Glutamatergic neuron (in vitro differentiated cells): ENCODE measurements around the gene HDAC4. TPM values are rescaled to one million over a fixed set of nuclear protein-coding genes. Genes with fewer than 3 reads are reported as not detected.

Experiments used
- DNase-seq: peaks from one replicate; pipeline ENCODE4 v3.0.0; 2022
- H3K27ac Mint-ChIP-seq: one replicate; pipeline ENCODE4 v1.8.0; 2020; ENCODE audit warnings: mild to moderate bottlenecking, mixed read lengths, inconsistent platforms; ENCODE audit not compliant: unreplicated experiment
- H3K27me3 Mint-ChIP-seq: one replicate; pipeline ENCODE4 v1.8.0; 2020; ENCODE audit warnings: mild to moderate bottlenecking, moderate library complexity, mixed read lengths, inconsistent platforms; ENCODE audit not compliant: unreplicated experiment
- H3K36me3 Mint-ChIP-seq: one replicate; pipeline ENCODE4 v1.8.0; 2020; ENCODE audit warnings: mild to moderate bottlenecking, mixed read lengths, inconsistent platforms; ENCODE audit not compliant: unreplicated experiment
- H3K4me1 Mint-ChIP-seq: one replicate; pipeline ENCODE4 v1.8.0; 2020; ENCODE audit warnings: mild to moderate bottlenecking, low read depth, mixed read lengths, inconsistent platforms; ENCODE audit not compliant: unreplicated experiment
- H3K4me3 Mint-ChIP-seq: one replicate; pipeline ENCODE4 v1.8.0; 2020; ENCODE audit warnings: mild to moderate bottlenecking, mixed read lengths, inconsistent platforms; ENCODE audit not compliant: unreplicated experiment
- H3K9me3 Mint-ChIP-seq: one replicate; pipeline ENCODE4 v1.8.0; 2020; ENCODE audit warnings: mild to moderate bottlenecking, moderate library complexity, mixed read lengths, inconsistent platforms; ENCODE audit not compliant: unreplicated experiment
- total RNA-seq: library from RNA; stranded (reverse); fragmentation: NEBNext Ultra II Directional; extraction: Animal tissue kit (Norgen Biotek cat#: 25700); gene quantifications from one replicate; pipeline ENCODE4 v1.2.1, GENCODE V29; 2021; ENCODE audit not compliant: unreplicated experiment
- TF ChIP-seq, protein P1 (sequence below): fragments of 200-600 bp; sonication (generic); IDR thresholded peaks from one replicate; pipeline ENCODE4 v1.5.0; 2021; ENCODE audit not compliant: partially characterized antibody, unreplicated experiment

Gene HDAC4
- total RNA-seq, 1 donor from 2014 or later = 90.6 TPM

DNA sequence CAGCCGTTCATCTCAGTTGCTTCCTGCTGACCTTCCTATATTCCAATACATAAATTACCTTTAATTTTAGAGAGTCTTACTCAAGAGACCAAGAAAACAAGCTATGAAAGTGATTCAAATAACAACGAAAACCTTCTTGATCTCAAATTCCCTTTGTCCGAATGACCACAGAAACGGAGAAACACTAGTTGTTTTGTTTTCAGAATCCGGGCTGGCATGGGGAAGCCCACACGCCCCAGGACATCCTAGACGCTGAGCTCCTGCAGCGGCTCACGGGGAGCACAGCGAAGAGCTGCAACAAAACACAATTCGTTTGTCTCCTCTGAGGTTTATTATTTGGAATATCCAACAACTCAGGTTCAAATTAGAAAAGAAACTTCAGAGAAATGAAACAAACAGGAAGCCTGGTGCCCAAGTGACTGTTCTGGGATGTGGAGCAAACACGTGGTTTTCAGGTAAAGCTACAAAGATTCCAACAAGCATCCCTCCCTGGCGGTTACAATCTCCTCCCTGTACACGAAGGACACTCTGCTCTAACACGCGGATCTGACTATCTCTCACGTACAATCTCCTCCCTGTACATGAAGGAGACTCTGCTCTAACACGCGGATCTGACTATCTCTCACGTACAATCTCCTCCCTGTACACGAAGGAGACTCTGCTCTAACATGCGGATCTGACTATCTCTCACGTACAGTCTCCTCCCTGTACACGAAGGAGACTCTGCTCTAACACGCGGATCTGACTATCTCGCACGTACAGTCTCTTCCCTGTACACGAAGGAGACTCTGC, 315.4 kb downstream of the HDAC4 start:
- peaks cover 4% of the 10 kb centered on the region for H3K36me3 Mint-ChIP-seq
- peak overlapping the region; percentile 39 for H3K27ac Mint-ChIP-seq
- DNase-seq = no peak
- H3K4me3 Mint-ChIP-seq = no peak overlapping the region
- TF ChIP-seq, protein P1, sequence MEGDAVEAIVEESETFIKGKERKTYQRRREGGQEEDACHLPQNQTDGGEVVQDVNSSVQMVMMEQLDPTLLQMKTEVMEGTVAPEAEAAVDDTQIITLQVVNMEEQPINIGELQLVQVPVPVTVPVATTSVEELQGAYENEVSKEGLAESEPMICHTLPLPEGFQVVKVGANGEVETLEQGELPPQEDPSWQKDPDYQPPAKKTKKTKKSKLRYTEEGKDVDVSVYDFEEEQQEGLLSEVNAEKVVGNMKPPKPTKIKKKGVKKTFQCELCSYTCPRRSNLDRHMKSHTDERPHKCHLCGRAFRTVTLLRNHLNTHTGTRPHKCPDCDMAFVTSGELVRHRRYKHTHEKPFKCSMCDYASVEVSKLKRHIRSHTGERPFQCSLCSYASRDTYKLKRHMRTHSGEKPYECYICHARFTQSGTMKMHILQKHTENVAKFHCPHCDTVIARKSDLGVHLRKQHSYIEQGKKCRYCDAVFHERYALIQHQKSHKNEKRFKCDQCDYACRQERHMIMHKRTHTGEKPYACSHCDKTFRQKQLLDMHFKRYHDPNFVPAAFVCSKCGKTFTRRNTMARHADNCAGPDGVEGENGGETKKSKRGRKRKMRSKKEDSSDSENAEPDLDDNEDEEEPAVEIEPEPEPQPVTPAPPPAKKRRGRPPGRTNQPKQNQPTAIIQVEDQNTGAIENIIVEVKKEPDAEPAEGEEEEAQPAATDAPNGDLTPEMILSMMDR = no peak
- peaks cover 7% of the 10 kb centered on the region for H3K9me3 Mint-ChIP-seq
- H3K4me1 Mint-ChIP-seq = peaks cover 4% of the 10 kb centered on the region
- H3K27me3 Mint-ChIP-seq = peaks cover 5% of the 10 kb centered on the region

DNA sequence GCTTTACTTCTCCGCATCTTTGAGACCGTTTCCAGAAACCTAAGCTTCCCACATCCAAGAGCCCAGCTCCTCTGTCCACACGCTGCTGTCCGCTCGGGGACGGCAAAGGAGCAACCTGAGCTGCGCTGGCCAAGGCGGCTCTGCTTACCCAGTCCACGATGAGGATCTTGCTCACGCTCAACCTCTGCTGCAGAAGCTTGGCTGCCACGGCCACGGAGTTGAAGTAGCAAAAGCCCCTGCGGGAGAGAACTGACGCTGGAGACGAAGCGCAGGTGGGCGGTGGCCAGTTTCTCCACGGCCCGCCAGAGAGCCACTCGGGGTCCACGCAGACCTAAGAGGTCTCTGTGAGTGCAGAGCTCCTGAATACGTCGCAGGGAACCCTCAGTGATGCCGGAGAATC, 316.8 kb downstream of the HDAC4 start:
- TF ChIP-seq, protein P1 = no peak
- H3K4me1 Mint-ChIP-seq = peaks cover 12% of the 10 kb centered on the region
- no peak for DNase-seq
- no peak overlapping the region for H3K27ac Mint-ChIP-seq
- H3K9me3 Mint-ChIP-seq = peaks cover 10% of the 10 kb centered on the region
- no peak overlapping the region for H3K4me3 Mint-ChIP-seq
- H3K27me3 Mint-ChIP-seq = peaks cover 7% of the 10 kb centered on the region
- H3K36me3 Mint-ChIP-seq = peaks cover 4% of the 10 kb centered on the region

DNA sequence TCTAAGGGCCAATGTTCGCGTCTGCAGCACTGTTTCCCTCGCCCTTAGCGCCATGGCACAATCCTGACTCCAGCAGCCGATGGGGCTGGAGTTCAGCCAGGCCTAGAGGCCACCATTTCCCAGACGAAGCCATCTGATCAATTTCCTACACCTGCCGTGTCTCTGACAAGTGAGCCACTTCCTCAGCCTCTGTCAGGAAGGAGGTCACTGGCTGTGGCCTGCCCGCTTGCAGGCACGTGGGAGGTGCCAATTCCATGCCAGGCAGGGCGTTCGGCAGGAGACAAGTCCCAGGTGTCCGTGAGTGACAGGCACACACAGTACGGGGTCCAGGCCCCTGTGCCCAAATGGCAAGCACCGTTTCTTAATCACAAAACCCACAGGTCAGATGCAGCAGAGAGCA, 318.4 kb downstream of the HDAC4 start:
- TF ChIP-seq, protein P1 = no peak
- Mint-ChIP-seq H3K4me3 (no peak overlapping the region), H3K27me3 (peaks cover 7% of the 10 kb centered on the region), H3K27ac (peak overlapping the region; percentile 66), H3K4me1 (peaks cover 14% of the 10 kb centered on the region), H3K36me3 (no peaks in the 10 kb centered on the region), H3K9me3 (peaks cover 6% of the 10 kb centered on the region)
- no peak for DNase-seq

DNA sequence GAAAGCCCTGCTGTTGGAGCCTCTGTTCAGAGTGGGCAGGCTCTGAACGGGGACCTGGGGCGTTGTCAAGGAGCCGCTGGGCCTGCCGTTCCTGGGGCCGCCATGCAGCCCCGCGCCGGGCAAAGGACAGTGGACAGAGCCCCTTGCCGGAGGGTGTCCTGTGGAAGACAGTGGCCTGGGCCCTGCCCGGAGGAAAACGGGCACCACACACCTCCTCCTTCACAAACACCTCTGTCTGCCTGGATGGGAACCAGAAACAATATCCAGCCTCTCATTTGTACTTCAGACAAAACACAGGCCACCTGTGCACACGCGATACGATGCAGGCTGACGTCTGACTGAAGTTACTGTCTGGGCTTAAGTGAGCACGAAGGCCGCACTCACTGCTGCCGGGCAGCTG, 319.2 kb downstream of the HDAC4 start:
- Mint-ChIP-seq H3K36me3 (no peaks in the 10 kb centered on the region), H3K9me3 (peaks cover 9% of the 10 kb centered on the region), H3K4me1 (peaks cover 14% of the 10 kb centered on the region), H3K27ac (peak overlapping the region; percentile 55), H3K27me3 (peaks cover 8% of the 10 kb centered on the region), H3K4me3 (no peak overlapping the region)
- no peak for DNase-seq
- TF ChIP-seq, protein P1 = no peak

DNA sequence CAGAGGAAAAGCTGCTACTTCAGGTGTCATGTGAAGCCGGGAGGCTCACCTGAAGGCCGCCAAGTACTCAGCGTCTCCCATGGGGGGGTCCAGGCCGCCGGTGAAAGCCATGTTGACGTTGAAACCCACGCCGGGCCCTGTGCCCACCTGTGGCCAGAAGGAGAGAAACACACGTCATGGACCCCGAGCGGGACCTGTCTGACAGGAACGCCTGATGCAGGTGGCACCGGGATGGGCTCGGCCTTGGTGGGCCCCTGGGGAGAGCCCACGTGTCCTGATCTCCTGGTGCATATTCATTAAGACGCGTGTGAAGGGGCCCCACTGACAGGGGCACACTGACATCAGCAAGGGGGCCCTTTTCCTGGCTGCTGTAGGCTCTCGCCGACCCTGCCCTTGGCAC, 319.8 kb downstream of the HDAC4 start:
- no peak for DNase-seq
- H3K27ac Mint-ChIP-seq = no peak overlapping the region
- no peak overlapping the region for H3K4me3 Mint-ChIP-seq
- TF ChIP-seq, protein P1 = no peak
- H3K9me3 Mint-ChIP-seq = peaks cover 9% of the 10 kb centered on the region
- H3K4me1 Mint-ChIP-seq = peaks cover 14% of the 10 kb centered on the region
- peaks cover 9% of the 10 kb centered on the region for H3K27me3 Mint-ChIP-seq
- H3K36me3 Mint-ChIP-seq = no peaks in the 10 kb centered on the region
